AG04450 (cell line): ENCODE results near the gene APBB2. TPM values are rescaled to one million over a fixed set of nuclear protein-coding genes. Genes with fewer than 3 reads are reported as not detected.

Experiments used
- CTCF ChIA-PET: fragments of 300-600, 350-600 bp; formaldehyde crosslinking; extraction: SDS; loops from one replicate; lab custom pipeline; 2022; ENCODE audit warnings: antibody characterized with exemption, inconsistent platforms; lab: Charles Lee
- POLR2A ChIA-PET: fragments of 350-600 bp; formaldehyde crosslinking; extraction: SDS; loops from one replicate; lab custom pipeline; 2021; ENCODE audit warnings: antibody characterized with exemption, inconsistent platforms; lab: Yijun Ruan, JAX
- DNase-seq: peaks from one replicate; pipeline ENCODE4 v3.0.0-alpha.2; 2011; ENCODE audit warnings: low read depth, low spot score
- H3K27ac ChIP-seq: one replicate; pipeline ENCODE4 v1.5.1; 2012; ENCODE audit warnings: low read depth, low read length, control low read depth
- H3K27me3 ChIP-seq: one replicate; pipeline ENCODE4 v1.6.0; 2012; ENCODE audit warnings: low read length; ENCODE audit not compliant: control insufficient read depth, insufficient read depth
- H3K4me3 ChIP-seq: 2 replicates; pipeline ENCODE4 v1.5.1; 2011; ENCODE audit warnings: mild to moderate bottlenecking, low read depth, low read length, control low read depth
- H3K9me3 ChIP-seq: 2 replicates; pipeline ENCODE4 v1.5.1; 2012; ENCODE audit warnings: low read length; ENCODE audit not compliant: control insufficient read depth, insufficient read depth
- CTCF ChIP-seq: IDR thresholded peaks from 2 replicates; pipeline ENCODE4 v1.5.1; 2011; ENCODE audit warnings: low read depth, low read length, control low read depth, inconsistent platforms
- polyA plus RNA-seq: library from polyadenylated mRNA; depleted of rRNA; stranded (reverse); fragments of >200 nt; gene quantifications from 2 replicates; pipeline ENCODE4 v1.2.3, GENCODE V29; 2011

Gene APBB2
- polyA plus RNA-seq, 1 experiment: 52.7 TPM

GRCh38 chr4:41175794-41176193, 38.5 kb downstream of the APBB2 start:
- TF ChIP-seq CTCF: no peak
- ChIA-PET POLR2A (interaction anchor here (1.3 to 2.0 kb wide), 4 partner anchors 29 to 199 kb away, joined by 4 to 15 read pairs (median 9); partner anchors contain the start of genes APBB2 and UCHL1), CTCF (interaction anchor here (0.9 to 1.9 kb wide), 4 partner anchors 10 to 486 kb away, joined by 3 to 11 read pairs (median 3); no protein-coding TSS in a partner anchor)
- Histone ChIP-seq H3K4me3 (no peak overlapping the region), H3K27ac (no peak overlapping the region), H3K27me3 (no peaks in the 10 kb centered on the region), H3K9me3 (no peaks in the 10 kb centered on the region)
- DNase-seq: no peak

- DNase-seq: no peak
- no peak for TF ChIP-seq CTCF
- Histone ChIP-seq H3K4me3 (no peak overlapping the region), H3K27ac (no peak overlapping the region), H3K9me3 (no peaks in the 10 kb centered on the region), H3K27me3 (no peaks in the 10 kb centered on the region)
- CTCF ChIA-PET: interaction anchor here (1.4 kb wide), 1 partner anchor 40 kb away, joined by 9 read pairs; the partner anchor contains the start of gene APBB2
- POLR2A ChIA-PET: no interaction called here
Observed at GRCh38 chr4:41174444-41174843, 39.9 kb downstream of the APBB2 start.

GRCh38 chr4:41172786-41173185, 41.6 kb downstream of the APBB2 start:
- no peak for DNase-seq
- ChIA-PET CTCF (interaction anchor here (0.5 to 1.6 kb wide), 2 partner anchors 42 to 248 kb away, joined by 3 read pairs; no protein-coding TSS in a partner anchor), POLR2A (interaction anchor here (1.1 kb wide), 1 partner anchor 12 kb away, joined by 3 read pairs; no protein-coding TSS in a partner anchor)
- no peak for TF ChIP-seq CTCF
- Histone ChIP-seq H3K27me3 (no peaks in the 10 kb centered on the region), H3K4me3 (no peak overlapping the region), H3K27ac (no peak overlapping the region), H3K9me3 (no peaks in the 10 kb centered on the region)

GRCh38 chr4:41169256-41169800, 45.0 kb downstream of the APBB2 start:
- Histone ChIP-seq H3K9me3 (no peaks in the 10 kb centered on the region), H3K27ac (no peak overlapping the region), H3K27me3 (no peaks in the 10 kb centered on the region), H3K4me3 (no peak overlapping the region)
- ChIA-PET POLR2A (no interaction called here), CTCF (interaction anchor here (0.8 to 1.0 kb wide), 2 partner anchors 45 to 72 kb away, joined by 3 to 6 read pairs; partner anchors contain the start of gene APBB2)
- TF ChIP-seq CTCF: no peak
- no peak for DNase-seq

- CTCF ChIA-PET: no interaction called here
- no peak for TF ChIP-seq CTCF
- no peak overlapping the region for H3K27ac ChIP-seq
Observed at GRCh38 chr4:41167191-41167590, 47.2 kb downstream of the APBB2 start.

More at GRCh38 chr4:41167191-41167590, 47.2 kb downstream of the APBB2 start:
- Histone ChIP-seq H3K27me3 (no peaks in the 10 kb centered on the region), H3K4me3 (no peak overlapping the region), H3K9me3 (no peaks in the 10 kb centered on the region)
- no peak for DNase-seq
- POLR2A ChIA-PET: no interaction called here
